Posterior cingulate gyrus (tissue), 11 donors: ENCODE results near the gene NKX1-1.
"Not testable (repeated sequence)": the region's sequence is repeated elsewhere in the genome, so short reads cannot be mapped to it uniquely, and the experiment has no call there.

Experiments used
- DNase-seq, 10 donors: peaks; one replicate each; pipeline versions ENCODE4 v3.0.0 to v3.0.0-alpha.2; 2020 to 2021; ENCODE audit warnings: mixed read lengths in 3 of 10
- intact Hi-C: fragments of 100-400 bp; cut with DNase I; formaldehyde crosslinking; loops from one replicate; pipeline ENCODE4 v1.15.1; 2023

NKX1-1 gene

DNA sequence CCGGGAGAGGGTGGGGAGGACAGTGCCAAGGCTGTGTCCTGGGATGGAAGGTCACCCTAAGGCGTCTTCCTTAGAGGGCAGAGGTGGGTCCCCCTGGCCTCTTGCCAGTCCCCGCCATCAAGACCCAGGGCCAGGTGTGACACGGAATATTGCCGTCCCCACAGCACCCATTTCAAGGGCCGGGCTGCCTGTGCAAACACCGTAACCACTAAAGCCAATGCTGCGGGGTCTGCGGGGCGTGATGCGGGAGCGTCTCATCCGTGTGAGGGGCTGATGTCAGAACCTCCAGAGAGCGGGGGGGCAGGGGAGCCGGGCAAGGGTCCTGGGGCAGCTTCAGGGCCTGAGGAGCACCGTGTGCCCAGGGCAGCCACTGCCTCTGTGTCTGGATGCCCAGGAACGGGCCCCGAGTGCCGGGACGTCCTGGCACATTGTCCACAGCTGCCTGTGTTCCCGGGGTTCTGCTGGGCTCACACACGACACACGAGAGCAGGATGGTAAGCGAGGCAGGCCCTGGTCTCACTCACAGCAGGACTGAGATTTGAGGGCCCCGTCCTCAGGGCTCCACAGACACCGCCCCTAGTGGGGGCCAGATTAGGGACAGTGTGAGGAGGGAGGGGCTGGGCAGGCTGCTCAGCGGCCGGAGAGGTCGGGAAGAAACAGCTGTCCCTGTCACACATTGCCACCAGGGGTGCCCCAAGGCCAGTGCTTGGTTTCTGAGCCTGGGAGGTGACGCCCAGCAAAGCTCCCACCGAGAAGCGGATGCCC is 29.2 kb downstream of the NKX1-1 start:
- intact Hi-C loops = no loop called here
- DNase-seq = peak in 6 of 10 donors; percentile 3 to 78 (median 44)

DNA sequence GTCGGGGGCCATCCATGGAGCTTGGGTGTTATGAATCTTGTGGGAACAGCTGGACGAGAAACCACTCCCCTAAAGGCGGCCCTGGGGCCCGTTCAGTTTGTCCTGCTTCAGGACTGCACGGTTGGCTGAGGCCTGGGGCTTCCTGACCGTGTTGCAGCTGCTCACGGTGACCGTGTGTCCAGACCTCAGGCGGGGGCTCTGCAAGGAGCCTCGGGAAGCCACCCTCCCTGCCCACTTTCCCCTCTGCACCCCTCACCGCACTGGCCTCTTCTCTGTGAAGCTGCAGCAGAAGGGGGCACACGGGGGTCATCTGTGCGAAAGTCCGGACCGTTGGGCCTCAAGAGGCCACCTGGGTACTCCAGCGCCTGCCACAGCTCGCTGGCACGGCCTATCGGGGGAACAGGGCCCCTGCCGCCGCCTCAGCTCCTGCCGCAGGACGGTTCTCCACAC is 29.8 kb downstream of the NKX1-1 start:
- peak in 3 of 10 donors; percentile 19 to 66 (median 45) for DNase-seq

DNA sequence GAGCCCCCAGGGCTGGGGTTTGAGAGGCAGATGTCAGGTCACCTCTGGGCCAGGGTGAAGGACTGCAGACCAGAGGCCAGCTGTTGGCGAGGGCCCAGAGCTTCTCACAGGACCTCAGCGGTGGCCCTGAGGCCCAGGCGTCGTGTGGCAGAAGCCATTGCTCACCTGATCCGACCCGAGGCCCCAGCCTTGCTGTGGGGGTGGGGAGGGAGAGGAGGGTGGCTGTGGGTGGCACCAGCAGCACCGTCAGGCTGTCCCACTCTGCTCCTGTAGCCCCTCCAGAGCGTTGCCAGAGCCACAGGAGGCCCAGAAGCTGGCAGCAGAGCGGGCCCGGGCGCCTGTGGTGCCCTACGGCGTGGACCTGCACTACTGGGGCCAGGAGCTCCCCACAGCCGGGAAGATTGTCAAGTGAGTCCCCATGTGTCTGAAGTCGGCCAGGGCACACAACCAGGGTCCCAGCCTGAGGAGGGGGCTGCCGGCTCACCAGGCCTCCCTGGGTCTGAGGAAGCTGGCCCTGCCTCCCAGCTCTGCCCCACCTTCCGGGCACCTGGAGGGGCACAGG is 30.4 kb downstream of the NKX1-1 start:
- intact Hi-C loops = no loop called here
- peak in 6 of 10 donors; percentile 2 to 77 (median 34) for DNase-seq

More for the DNA sequence above, 29.8 kb downstream of the NKX1-1 start:
- intact Hi-C loops = no loop called here

DNA sequence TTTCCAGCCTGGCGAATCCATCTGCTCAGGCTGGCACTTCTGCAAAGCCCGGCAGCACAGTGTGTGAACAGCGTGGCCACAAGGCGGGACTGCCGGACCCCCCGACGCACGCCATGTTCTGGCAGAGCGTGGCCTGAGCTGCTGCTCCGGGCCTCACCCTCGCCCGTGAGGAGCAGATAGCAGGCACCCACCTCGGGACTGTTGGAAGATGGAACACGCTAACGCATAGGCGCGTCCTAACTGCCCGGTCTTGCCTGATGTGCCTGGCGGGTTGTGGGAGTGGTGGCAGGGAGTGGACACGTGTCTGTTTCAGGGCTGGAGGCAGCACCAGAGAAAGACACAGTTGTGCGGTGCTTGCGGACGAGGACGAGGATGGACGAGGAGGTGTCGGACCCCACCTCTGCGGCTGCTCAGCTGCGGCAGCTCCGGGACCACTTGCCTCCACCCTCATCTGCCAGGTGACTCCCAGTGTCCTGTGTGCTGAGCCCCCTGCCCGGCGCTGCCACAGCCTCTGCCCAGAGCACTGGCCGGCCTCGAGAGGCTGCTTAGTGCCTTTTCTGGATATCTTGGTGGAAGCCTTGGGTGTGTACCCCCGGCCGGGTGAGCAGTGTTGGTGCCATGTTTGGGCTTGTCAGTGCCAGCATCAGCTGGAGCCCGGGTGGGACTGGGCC is 31.1 kb downstream of the NKX1-1 start:
- intact Hi-C loops = no loop called here
- peak in 6 of 10 donors; percentile 2 to 77 (median 26) for DNase-seq

DNA sequence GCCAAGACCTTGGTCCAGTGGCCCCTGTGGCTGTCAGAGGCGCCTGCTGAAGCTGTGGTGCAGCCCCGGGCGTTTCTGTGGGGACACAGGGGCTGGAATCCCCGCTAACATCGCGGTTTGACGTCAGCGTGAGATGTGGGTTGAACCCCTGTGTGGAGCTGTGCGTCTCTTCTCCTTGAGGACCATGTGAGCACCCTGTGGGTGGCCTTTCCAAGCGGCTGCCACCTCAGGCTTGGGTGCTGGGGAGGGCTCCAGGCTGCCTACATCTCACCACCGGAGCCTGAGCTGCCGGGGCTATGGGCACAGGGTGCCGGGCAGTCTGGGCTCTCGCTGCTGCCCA is 31.6 kb downstream of the NKX1-1 start:
- DNase-seq = peak in 2 of 10 donors; percentile 5 to 18
- intact Hi-C loops = no loop called here

DNA sequence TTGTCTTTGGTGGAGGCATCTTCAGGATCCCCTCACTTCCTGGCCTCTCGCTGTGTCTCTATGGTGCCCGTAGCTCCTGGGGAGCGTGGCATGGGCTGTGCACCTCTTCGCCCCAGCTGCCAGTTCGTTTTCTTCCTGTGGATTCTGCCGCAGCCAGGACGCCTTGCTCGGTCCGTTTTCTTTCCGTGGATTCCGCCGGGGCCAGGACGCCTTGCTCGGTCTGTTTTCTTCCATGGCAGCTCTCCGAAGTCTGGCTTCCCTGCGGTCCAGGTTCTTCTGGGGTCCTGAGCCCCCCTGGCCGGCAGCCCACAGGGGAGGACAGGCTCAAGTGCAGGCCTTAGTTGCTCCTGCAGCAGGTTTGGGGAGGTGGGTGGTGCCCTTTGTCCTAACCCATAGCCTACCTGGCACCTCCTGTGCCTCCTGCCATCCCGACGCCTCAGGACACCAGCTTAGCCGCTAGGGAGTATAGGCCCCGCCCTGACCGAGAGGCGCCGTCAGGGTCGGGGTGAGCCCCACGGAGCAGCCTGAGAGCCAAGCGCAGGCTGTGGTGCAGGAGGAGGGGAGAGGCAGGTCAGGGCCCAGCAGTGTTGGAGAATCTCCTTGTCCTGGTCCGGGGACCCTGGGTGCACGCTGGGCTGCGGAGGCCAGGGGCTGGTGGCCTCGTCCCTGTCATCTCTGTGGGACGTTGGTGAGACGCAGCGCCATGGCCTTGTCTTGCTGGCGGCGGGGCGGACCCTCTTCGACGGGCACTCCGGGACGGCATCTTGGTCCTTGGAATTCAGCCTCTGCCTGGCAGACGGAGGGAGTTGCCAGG is 32.1 kb downstream of the NKX1-1 start:
- peak in 6 of 10 donors; percentile 4 to 74 (median 46) for DNase-seq
- intact Hi-C loops = no loop called here

DNA sequence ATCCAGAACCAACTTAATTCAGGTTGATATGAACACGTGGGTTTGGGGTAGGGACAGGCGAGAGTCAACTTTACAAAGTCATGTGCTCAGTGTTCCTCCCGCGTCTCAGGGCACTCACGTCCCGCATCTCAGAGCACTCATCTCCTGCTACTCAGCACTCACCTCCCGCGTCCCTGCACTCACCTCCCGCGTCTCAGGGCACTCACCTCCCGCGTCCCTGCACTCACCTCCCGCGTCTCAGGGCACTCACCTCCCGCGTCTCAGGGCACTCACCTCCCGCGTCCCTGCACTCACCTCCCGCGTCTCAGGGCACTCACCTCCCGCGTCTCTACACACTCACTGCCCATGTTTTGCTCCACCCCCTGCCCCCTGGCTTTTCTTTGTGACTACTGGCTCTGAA is 33.7 kb downstream of the NKX1-1 start:
- intact Hi-C loops = not testable (repeated sequence)
- peak in 3 of 10 donors; percentile 10 to 41 (median 19) for DNase-seq

DNA sequence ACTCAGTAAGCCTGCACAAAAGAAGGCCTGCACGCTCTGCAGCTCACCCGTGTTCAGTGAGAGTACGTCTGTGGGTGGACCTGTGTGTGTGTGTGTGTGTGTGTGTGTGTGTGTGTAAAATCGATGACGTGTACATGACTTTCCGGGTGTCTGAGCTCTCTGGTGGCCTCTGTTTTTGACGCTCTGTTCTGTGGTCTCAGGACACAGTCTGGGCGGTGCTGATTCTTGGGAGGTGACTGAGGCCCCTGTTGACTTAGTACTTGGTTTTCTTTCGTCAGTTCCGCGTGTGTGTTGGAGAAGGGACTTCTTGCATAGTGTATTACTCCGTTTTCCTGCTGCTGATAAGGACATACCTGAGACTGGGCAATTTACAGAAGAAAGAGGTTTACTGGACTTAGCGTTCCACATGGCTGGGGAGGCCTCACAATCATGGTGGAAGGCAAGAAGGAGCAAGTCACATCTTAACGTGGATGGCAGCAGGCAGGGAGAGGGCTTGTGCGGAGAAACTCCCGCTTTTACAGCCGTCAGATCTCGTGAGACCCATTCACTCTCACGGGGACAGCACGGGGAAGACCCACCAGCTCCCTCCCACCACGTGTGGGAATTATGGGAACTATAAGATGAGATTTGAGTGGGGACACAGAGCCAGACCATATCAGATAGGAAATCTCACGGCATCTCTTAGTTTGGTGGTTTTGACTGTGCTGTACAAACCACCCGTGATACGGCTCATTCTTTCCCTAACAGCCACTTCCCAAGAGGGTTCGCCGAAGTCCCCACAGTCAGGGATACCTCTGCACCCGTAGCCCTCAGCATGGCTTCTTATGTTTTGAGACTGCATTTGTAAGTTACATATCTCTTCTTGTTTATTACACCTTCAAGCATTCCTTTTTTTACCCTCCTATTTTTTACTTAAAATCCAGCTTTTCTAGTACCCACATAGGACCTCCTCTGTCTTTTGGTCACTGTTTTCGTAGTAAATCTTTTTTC is 34.8 kb downstream of the NKX1-1 start:
- DNase-seq = peak in 4 of 10 donors; percentile 12 to 54 (median 36)
- intact Hi-C loops = no loop called here

DNA sequence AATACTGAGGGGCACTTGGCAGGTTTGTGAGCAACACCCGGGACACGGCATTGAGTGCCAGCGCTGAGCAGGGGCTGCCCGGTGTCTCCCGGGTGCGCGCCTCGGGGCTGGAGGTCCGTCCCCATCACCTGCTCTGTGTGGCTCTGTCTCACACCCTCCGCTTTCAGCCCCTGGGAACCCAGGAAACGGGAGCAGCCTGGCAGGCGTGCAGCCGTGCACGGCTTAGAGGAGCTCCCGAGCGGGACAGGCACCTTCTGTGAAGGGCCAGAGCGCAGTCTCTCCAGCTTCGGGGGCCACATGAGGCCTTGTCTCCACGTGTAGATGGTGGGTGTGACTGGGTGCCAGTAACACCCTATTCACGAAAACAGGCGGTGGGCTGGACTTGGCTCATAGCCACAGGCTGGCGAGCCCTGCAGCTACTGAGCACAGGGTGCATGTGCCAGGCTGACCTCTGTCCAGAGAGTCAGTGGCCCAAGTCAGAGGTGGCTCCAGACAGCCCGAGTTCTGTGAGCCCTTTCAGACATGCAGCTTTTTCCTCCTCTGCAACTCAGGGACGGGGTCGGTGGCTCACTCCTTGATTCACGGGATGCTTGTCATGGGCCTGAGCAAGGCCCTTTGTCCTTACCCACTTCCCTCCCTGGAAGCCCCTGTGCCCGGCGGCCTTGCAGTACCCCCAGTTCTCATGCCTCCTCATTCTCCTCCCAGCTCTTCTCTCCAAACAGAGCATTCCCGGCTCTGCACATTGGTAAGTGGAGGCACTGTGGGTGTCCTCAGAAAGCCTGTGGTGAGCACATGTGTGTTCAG is 35.7 kb downstream of the NKX1-1 start:
- intact Hi-C loops = no loop called here
- DNase-seq = peak in 5 of 10 donors; percentile 2 to 74 (median 30)

DNA sequence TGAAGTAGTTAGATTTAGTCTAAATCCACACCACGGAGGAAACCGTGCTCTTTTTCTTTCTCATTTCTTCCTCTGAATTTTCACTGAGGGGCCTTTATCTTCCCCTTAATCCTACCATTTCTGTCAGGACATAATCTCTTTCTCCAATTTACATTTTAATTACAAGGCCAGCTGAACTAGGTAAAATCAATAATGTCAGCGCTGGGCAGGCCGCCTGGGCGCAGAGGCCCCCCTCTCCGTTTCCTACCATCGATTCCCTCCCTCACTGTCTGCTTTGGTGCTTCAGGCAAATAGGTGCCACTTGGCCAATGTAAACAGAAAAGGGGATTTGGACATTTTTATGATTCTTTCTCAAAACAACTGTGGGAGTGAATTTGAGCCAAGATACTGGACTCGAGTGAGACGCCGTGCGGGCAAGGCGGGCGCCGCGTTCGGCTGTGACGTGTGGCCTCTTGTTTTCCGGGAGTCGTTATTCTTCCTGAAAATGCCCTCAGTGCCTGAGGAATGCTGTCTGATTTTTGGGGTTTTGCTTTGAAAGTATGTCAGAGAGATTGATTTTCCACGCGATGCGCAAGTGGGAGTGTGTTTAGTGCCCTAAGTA is 36.7 kb downstream of the NKX1-1 start:
- DNase-seq = peak in 4 of 10 donors; percentile 22 to 72 (median 56)
- intact Hi-C loops = no loop called here

DNA sequence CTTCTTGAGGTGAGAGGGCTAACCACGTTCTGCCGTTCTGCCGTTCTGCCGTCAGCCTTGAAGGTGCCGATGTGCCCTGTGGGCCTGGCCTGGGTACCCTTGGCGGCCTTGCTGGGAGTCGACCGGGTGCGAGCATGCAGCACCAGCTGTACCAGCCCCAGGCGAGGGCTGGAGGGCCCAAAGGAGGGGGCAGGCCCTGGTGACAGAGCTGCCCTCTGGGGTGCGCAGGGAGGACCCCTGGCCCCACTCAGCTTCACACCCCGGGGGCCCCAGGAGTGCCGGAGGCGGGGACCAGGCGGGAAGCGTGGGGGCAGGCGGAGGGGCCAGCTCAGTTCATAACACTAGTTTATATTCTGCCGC is 37.2 kb downstream of the NKX1-1 start:
- peak in 6 of 10 donors; percentile 2 to 68 (median 32) for DNase-seq
- intact Hi-C loops = no loop called here

DNA sequence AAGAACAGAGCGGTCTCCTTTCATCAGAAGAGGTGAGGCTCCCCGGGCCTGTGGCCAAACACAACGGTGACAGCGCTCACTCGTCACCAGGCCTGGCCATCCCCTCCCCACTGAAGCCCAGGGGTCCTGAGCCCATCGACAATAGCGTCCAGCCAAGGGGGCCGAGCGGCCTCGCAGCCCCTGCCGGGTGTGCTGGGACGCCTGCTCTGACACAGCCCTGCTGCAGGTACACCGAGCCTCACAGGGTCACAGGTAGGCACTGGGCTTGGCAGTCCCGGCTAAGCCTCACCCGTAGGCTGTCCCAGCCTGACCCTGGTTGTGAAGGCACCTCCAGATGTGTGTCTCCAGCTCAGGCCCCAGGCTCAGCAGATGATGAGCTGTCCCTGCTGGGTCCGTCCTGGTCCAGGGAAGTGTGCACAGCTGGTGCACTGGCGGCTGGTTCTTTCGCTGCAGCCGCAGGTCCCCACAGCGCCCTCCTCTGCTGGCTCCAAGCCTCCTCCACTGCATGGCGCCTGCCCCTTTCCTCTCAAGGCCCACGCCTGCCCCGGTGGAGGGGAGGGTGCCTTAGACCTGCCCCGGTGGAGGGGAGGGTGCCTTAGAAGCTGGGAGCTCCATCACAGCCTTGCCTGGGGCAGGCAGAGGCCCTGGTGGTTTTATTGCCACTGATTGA is 37.7 kb downstream of the NKX1-1 start:
- peak in 6 of 10 donors; percentile 1 to 72 (median 38) for DNase-seq
- intact Hi-C loops = no loop called here

DNA sequence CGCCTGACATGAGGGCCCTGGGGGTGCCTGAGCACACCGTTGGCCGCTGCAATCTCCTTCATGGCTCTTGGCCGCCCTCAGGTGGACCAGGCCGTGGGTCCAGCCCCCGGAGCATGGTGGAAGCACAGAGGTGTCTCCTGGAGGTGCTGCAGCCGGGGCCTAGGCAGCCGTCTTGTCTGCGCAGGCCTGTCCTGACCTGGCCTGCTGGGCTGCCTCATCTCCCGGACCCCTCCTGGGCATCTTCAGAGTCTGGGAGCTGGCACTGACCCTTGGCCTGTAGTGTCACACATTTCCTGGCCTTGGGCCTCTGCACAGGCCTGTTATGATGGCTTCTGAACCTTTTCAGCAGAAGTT is 38.3 kb downstream of the NKX1-1 start:
- DNase-seq = peak in 4 of 10 donors; percentile 4 to 44 (median 24)
- intact Hi-C loops = no loop called here

DNA sequence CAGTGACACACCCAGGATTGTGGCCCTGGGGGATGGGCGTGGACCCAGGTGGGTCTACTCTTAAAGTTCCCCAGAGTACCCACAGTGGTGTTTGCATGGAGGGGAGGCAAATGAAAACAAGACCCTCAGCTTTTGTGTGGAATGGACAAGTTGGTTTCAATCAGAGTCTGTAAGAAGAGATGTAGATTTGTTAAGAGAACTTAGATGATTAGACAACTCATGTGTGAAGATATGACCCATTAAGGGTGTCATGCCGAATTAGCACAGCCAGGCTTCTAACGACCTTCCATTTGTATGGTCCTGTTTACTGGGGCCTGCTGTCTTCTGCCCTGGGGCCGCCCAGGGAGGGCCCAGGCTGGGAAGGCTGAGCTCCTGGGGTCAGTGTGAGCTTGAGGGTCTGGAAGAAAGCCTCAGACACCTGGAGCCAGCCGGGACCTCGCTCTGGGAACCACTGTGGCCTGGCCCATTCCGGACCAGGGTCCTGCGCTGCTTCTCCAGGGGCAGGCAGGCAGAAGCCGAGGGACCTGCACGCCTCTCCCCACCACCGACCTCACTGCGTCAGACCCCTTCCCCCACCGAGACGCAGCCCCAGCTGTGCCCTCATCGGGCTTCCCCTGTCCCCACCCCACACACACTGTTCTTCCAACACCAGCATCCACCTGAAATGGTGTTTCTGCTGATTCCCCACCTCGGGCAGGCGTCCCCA is 38.9 kb downstream of the NKX1-1 start:
- peak in 6 of 10 donors; percentile 2 to 75 (median 32) for DNase-seq
- intact Hi-C loops = no loop called here

DNA sequence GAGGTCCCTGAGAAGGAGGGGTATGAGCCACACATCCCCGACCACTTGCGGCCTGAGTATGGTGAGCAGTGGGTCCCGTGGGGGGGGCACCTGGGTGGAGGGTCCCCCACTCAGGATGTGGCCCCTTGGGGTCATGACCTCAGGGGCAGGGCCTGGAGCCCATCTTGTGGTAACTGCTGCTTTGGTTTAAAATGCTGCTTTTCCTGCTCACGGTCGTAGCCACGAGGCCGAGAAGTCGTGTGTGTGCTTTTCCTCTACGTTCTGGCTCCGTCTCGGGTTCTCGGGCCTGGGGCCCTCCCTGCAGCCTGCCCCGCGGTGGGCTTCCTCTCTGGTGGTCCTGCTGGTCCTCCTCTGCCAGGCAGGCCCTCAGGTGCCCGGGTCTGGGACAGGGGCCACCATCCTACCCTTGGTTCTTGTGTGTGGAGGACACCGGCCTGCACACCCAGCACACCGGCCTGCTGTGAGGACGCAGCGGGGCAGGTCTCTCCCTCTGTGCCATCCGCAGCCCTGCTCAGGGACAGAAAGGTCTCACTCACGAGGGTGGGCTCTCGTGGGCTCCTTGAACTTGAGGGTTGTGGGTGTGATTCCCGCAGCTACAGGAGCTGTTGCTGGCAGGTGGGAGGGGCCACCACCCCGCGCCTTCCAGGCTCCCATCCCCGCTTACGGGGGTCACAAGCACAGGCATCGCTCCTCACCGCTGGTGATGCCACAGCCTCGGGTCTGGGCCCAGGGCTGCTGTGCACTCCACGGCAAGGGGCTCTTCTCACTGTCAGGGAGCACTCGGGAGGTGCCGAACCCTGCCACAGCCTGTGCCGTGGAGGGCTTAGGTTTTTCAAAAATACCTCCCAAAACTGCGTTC is 39.6 kb downstream of the NKX1-1 start:
- peak in 5 of 10 donors; percentile 1 to 70 (median 56) for DNase-seq
- intact Hi-C loops = no loop called here
